DLD1 (cell line): Measurements from ENCODE around the gene LYSET.
"Not testable (repeated sequence)": the region's sequence is repeated elsewhere in the genome, so short reads cannot be mapped to it uniquely, and the experiment has no call there.

Experiments
- in situ Hi-C: cut with HindIII; loops from 2 replicates; pipeline ENCODE4 v1.10.0; 2017; ENCODE audit warnings: low sequenced_read_pairs

LYSET gene

GRCh38 chr14:93165271-93166265 lies 19.5 kb upstream of the LYSET start:
- in situ Hi-C loops = not testable (repeated sequence)

DNA sequence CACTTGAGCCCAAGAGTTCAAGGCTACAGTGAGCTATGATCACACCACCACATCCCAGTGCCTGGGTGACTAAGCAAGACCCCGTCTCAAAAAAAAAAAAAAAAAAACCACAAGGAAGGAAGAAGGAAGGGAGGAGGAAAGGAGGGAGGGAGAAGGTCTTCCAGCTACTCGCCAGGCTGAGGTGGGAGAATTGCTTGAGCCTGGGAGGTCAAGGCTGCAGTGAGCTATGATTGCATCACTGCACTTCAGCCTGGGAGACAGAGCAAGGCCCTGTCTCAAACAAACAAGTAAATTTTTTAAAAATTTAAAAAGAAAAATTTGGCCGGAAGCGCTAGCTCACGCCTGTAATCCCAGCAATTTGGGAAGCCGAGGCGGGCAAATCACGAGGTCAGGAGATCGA lies 16.5 kb upstream of the LYSET start:
- in situ Hi-C loops = not testable (repeated sequence)

DNA sequence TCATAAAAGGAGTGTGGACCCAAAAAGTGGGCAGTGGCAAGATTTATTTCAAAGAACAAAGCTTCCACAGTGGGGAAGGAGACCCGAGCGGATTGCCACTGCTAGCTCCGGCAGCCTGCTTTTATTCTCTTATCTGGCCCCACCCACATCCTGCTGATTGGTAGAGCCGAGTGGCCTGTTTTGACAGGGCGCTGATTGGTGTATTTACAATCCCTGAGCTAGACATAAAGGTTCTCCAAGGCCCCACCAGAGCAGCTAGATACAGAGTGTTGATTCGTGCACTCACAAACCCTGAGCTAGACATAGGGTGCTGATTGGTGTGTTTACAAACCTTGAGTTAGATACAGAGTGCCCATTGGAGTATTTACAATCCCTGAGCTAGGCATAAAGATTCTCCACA lies 15.5 kb upstream of the LYSET start:
- in situ Hi-C loops = not testable (repeated sequence)

DNA sequence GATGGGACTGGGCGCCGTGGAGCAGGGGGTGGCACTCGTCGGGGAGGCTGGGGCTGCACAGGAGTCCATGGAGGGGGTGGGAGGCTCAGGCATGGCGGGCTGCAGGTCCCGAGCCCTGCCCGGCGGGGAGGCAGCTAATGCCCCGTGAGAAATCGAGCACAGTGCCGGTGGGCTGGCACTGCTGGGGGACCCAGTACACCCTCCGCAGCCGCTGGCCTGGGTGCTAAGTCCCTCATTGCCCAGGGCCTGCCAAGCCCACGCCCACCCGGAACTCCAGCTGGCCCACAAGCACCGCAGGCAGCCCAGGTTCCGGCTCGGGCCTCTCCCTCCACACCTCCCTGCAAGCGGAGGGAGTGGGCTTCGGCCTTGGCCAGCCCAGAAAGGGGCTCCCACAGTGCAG lies 15.0 kb upstream of the LYSET start:
- in situ Hi-C loops = not testable (repeated sequence)

GRCh38 chr14:93171376-93171775 lies 13.7 kb upstream of the LYSET start:
- in situ Hi-C loops = no loop called here

- in situ Hi-C loops = no loop called here
Observed at GRCh38 chr14:93173943-93174395, 11.1 kb upstream of the LYSET start.

- in situ Hi-C loops = not testable (repeated sequence)
Observed at GRCh38 chr14:93174731-93175130, 10.4 kb upstream of the LYSET start.

DNA sequence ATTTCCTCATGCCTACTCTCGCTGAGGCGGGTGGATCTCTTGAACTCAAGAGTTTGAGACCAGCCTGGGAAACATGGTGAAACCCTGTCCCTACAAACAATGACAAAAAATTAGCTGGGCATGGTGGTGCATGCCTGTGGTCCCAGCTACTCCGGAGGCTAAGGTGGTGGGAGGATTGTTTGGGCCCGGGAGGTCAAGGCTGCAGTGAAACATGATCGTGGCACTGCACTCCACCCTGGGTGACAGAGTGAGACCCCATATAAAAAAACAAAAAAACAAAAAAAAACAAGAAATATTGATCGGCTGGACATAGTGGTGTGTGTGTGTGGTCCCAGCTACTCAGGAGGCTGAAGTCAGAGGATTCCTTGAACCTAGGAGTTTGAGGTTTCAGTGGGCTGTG lies 9.6 kb upstream of the LYSET start:
- in situ Hi-C loops = no loop called here

DNA sequence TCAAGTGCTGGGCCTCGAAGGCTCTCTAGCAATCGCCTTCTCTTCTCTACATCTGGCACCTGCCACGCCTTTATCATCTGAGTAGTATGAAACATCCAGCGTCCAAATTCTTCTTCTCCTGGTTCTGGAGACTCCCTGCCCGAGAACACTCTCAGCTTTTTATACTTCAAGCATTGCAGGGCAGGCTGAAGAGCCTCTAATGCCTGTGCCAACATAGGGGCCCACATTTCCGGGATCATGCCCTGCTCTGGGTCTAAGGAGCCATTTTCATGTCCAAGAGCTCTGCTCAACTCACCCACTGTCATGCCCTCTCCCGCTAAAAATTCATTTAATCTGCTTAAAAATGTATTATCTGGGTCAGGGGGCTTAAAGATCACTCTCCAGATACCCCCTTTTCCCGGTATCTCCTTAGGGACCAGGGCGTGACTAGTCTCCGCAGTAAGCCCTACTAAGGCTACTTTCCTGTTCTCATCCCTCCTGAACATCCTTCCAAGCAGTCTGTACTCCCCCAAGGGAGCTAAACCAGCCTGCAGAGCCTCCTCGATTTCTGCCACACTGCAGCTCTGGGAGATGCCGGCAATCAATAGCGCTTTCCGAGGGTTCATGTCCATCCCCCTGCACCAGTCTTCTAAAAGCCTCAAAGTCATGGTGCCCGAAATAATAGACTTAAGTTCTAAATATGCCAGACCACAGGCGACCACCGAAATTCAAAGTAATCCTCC lies 1.4 kb upstream of the LYSET start:
- in situ Hi-C loops = no loop called here

- in situ Hi-C loops = no loop called here
Observed at GRCh38 chr14:93185349-93185720, 218 bp downstream of the LYSET start.

- in situ Hi-C loops = no loop called here
Observed at GRCh38 chr14:93186466-93186865, 1.3 kb downstream of the LYSET start.

DNA sequence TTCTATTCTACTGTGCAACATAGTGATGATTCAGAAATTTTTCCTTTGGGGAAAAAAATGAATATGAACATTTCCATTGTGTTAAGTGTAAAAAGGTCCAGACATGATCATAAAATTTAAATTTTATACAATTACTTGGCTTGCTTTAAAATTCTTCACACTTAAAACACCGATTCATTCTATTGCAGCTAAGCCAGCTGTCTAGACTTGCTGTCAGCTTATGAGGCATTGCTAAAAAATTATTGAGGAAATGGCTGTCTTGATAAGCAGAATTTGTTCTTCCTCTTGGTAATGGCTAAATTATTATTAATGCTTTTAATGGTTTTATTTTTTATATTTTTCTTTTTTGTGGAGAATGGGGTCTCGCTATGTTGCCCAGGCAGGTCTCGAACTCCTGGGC lies 1.8 kb downstream of the LYSET start:
- in situ Hi-C loops = no loop called here

- in situ Hi-C loops = no loop called here
Observed at GRCh38 chr14:93195316-93195999, 10.3 kb downstream of the LYSET start.

DNA sequence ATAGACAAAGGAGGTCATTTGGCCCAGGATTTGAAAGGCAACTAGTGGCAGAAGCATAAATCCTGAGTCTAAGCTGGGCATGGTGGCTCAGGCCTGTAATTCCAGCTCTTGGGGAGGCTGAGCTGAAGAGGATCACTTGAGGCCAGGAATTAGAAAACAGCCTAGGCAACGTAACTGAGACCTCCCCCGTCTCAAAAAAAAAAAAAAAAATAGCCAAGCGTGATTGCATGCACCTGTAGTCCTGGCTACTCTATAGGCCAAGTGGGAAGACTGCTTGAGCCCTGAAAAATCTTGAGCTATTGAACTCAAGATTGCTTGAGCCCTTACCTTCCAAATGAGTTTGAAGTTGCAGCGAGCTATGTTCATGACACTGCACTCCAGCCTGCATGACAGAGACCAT lies 13.9 kb downstream of the LYSET start:
- in situ Hi-C loops = no loop called here

DNA sequence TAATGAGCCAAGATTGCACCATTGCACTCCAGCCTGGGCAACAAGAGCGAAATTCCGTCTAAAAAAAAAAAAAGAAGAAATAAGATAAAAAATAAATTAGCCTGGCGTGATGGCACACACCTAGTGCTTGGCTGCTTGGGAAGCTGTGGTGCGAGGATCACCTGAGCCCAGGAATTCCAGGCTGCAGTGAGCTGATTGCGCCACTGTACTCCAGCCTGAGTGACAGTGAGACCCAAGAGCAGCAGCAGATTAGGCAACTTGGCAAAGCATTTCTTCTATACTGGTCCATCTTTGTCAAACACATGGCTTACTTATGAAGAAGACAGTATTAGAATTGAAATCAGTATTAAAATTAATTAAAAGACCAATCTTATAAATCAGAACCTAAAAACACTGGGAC lies 15.4 kb downstream of the LYSET start:
- in situ Hi-C loops = no loop called here

DNA sequence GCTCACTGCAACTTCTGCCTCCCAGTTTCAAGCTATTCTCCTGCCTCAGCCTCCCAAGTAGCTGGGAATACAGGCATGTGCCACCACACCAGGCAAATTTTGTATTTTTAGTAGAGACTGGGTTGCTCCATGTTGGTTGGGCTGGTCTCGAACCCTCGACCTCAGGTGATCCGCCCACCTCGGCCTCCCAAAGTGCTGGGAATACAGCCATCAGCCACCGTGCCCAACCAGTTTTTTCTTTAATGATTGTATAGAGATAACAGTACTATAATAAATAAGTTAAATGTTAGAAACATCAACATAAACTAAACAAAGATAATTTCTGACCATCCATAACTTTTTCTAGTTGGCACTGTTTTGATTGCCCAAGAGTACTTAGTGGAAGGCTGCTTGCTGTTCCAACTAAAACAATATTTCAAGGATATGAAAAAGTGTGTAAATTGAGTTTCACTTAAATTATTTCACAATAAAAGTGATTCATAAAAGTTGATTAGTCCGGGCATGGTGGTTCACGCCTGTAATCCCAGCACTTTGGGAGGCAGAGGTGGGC lies 16.1 kb downstream of the LYSET start:
- in situ Hi-C loops = no loop called here

DNA sequence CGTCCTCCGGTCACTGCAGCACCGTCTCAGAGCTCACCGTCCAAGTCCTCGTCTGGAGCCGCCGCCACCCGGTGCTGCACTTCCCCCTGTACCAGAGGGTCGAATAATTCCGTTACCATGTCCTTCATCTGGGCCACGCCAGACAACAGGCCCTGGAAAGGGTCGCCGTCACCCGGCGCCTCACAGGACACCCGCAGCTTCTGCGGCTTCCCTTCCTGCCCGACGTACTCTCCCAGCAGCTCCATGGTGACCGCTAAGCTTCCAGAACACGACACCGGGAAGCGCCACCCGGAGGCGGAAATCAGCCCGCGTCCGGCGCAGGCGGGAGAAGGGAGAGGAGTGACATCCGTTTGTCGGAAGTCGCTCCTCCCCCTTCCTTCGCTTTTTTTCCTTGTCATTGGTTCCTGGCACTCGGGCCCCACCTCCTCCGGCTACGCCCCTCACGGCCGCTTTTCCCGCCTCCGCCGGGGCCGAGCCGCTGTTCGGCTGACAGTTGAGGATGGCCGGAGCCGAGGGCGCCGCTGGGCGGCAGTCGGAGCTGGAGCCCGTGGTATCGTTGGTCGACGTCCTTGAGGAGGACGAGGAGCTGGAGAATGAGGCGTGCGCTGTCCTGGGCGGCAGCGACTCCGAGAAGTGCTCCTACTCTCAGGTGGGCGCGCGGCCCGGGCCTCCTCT lies 21.8 kb downstream of the LYSET start, which contains the start of the genes GON7 and UBR7:
GON7 (minus strand) TSS at position 273 of the 675 bp plus-strand sequence; CDS start at position 245, 28 bp downstream.
UBR7 (plus strand) TSS at position 464 of the 675 bp plus-strand sequence; CDS start at position 500, 36 bp downstream.
- in situ Hi-C loops = no loop called here

DNA sequence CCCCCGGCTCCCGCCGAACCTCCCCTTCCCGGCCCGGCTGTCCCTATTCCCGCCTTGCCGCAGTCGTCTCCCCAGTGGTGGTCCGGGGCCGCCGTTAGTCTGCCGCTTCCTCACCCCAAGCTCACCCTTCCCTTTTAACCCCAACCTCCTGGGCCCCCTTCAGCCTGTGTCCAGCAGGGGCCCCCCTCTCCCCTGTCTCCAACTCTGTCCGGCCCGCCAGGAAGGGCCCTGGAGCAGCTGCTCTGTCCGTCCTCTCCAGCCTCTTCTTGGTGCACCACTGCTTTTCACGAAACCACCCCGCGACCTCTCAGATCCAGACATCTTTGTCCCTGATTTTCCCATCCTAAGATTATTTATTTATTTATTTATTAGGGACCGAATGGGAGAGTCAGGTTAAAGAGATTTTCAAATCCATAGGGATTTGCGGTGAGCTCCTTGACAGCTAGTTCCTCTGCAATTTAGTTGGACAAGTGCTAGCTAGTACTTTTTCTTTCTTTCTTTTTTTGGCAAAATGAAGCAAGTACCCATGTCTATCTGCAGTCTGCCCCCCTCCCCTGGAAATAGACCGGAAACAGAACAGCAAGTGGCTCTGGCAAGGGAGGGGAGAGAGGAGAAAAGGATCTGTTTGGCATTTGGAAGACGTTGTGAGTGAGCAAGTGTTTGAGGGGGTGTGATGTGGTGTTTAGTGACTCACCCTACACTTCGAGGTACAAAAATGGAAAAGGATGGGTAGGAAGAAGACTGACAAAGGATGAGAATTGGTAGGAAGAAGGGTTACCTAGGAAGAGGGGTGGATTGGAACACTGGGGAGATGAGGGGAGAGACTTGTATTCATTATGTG lies 22.6 kb downstream of the LYSET start:
- in situ Hi-C loops = no loop called here

DNA sequence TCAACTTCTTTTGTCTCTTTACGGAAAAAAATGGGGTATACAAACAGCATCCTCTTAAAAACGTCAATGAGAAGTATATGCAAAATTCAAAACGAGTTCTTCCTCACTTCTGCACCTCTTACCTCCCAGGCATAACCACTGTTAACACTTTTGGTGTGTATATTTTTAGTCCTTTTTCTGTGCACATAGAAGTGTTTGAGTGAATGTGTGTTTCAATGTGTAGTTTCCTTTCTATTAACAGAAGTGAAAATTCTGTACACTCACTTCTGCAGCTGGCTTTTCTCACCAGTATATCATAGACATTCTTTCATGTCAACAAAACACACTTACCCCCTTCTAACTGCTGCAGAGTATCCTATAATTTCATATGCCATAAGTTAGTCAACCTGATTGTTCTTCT lies 27.3 kb downstream of the LYSET start:
- in situ Hi-C loops = no loop called here
